Measurements from ENCODE around the gene PGPEP1. TPM values are rescaled to one million over a fixed set of nuclear protein-coding genes. Genes with fewer than 3 reads are reported as not detected.
A peak's percentile ranks its signal among the peaks of the same experiment; 100 is the strongest.

Gene PGPEP1
- total and polyA plus RNA-seq, 4 donors: 13.0 to 41.6 (median 15.0) TPM

- Histone ChIP-seq H3K27me3 (ENCODE audit: control insufficient read depth in 3 of 3, insufficient read depth in 3 of 3, low read length in 2 of 3) (peaks cover 0 to 2% (median 0%) of the 10 kb centered on the region in 3 donors), H3K9me3 (ENCODE audit: control insufficient read depth in 4 of 4, insufficient read depth in 3 of 4, low read length in 3 of 4) (no peaks in the 10 kb centered on the region), H3K36me3 (ENCODE audit: control insufficient read depth in 4 of 4, insufficient read depth in 4 of 4, low read length in 4 of 4) (peaks cover 0 to 6% (median 0%) of the 10 kb centered on the region in 4 donors), H3K9ac (ENCODE audit: insufficient read depth in 1 of 2, low read length in 2 of 2) (no peak overlapping the region), H3K27ac (ENCODE audit: low read depth in 1 of 2, low read length in 1 of 2) (peak overlapping the region in 1 of 2 donors; percentile 55), H3K4me3 (no peak overlapping the region), H3K4me1 (ENCODE audit: control insufficient read depth in 5 of 5, insufficient read depth in 5 of 5, low read length in 5 of 5) (peaks cover 0 to 6% (median 0%) of the 10 kb centered on the region in 5 donors)
- no peak for TF ChIP-seq CTCF (IDR thresholded peaks at IDR 0.05; ENCODE audit: control extremely low read depth, extremely low read depth)
- ATAC-seq (ENCODE audit: insufficient read depth, low FRiP score) (no peak), DNase-seq (no peak)
- WGBS, 2 donors: 39 to 46% methylated on average over 7 of the region's 7 CpGs
These were observed 53.4 kb downstream of the PGPEP1 start for GRCh38 chr19:18393836-18394235.

GRCh38 chr19:18396471-18397241, 56.3 kb downstream of the PGPEP1 start:
- no peak overlapping the region for H3K27ac ChIP-seq (ENCODE audit: low read depth in 1 of 2, low read length in 1 of 2)
- H3K36me3 ChIP-seq (ENCODE audit: control insufficient read depth in 4 of 4, insufficient read depth in 4 of 4, low read length in 4 of 4): peaks cover 0 to 1% (median 0%) of the 10 kb centered on the region in 4 donors
- no peaks in the 10 kb centered on the region for H3K9me3 ChIP-seq (ENCODE audit: control insufficient read depth in 4 of 4, insufficient read depth in 3 of 4, low read length in 3 of 4)
- peaks cover 0 to 6% (median 0%) of the 10 kb centered on the region in 5 donors for H3K4me1 ChIP-seq (ENCODE audit: control insufficient read depth in 5 of 5, insufficient read depth in 5 of 5, low read length in 5 of 5)
- DNase-seq (no peak), ATAC-seq (ENCODE audit: insufficient read depth, low FRiP score) (no peak)
- H3K4me3 ChIP-seq: no peak overlapping the region
- no peak for TF ChIP-seq CTCF (IDR thresholded peaks at IDR 0.05; ENCODE audit: control extremely low read depth, extremely low read depth)
- 64 to 75% methylated on average over 37 of the region's 37 CpGs for WGBS, 2 donors
- no peak overlapping the region for H3K9ac ChIP-seq (ENCODE audit: insufficient read depth in 1 of 2, low read length in 2 of 2)
- H3K27me3 ChIP-seq (ENCODE audit: control insufficient read depth in 3 of 3, insufficient read depth in 3 of 3, low read length in 2 of 3): no peaks in the 10 kb centered on the region

- peaks cover 0 to 6% (median 0%) of the 10 kb centered on the region in 5 donors for H3K4me1 ChIP-seq (ENCODE audit: control insufficient read depth in 5 of 5, insufficient read depth in 5 of 5, low read length in 5 of 5)
- ATAC-seq (ENCODE audit: insufficient read depth, low FRiP score) (peak; percentile 35), DNase-seq (peak in 1 of 3 donors; percentile 56)
- WGBS, 2 donors: 8 to 12% methylated on average over 25 to 33 of the region's 33 CpGs
- no peak within 1 kb of the TSS for H3K9ac ChIP-seq (ENCODE audit: insufficient read depth in 1 of 2, low read length in 2 of 2)
- no peaks in the 10 kb centered on the region for H3K36me3 ChIP-seq (ENCODE audit: control insufficient read depth in 4 of 4, insufficient read depth in 4 of 4, low read length in 4 of 4)
- H3K9me3 ChIP-seq (ENCODE audit: control insufficient read depth in 4 of 4, insufficient read depth in 3 of 4, low read length in 3 of 4): no peaks in the 10 kb centered on the region
- H3K27ac ChIP-seq (ENCODE audit: low read depth in 1 of 2, low read length in 1 of 2): no peak within 1 kb of the TSS
- no peak for TF ChIP-seq CTCF (IDR thresholded peaks at IDR 0.05; ENCODE audit: control extremely low read depth, extremely low read depth)
- H3K4me3 ChIP-seq: no peak within 1 kb of the TSS
- H3K27me3 ChIP-seq (ENCODE audit: control insufficient read depth in 3 of 3, insufficient read depth in 3 of 3, low read length in 2 of 3): no peaks in the 10 kb centered on the region
These were observed 57.1 kb downstream of the PGPEP1 start, which contains the start of gene LRRC25 for GRCh38 chr19:18397242-18398202. Gene LRRC25, minus strand, starts transcription at chr19:18397622. Its CDS starts 659 bp downstream, at chr19:18396963.

Measured in lung (tissue), 12 donors.